DOHH2 (cell line): ENCODE data around the gene EML4.

Experiments
- H3F3A ChIP-seq: fragments of 200-600 bp; sonication (generic), shearing (Covaris generic); 2 replicates; pipeline ENCODE4 v1.6.0; 2016; ENCODE audit warnings: antibody characterized with exemption, mild to moderate bottlenecking; ENCODE audit not compliant: control insufficient read depth, insufficient read depth
- H3K27ac ChIP-seq: fragments of 200-600 bp; sonication (generic); 2 replicates; pipeline ENCODE4 v1.5.1; 2014; ENCODE audit warnings: low read depth, mild to moderate bottlenecking, low read length, moderate library complexity
- H3K27me3 ChIP-seq: fragments of 200-600 bp; sonication (generic); 2 replicates; pipeline ENCODE4 v1.6.1; 2014; ENCODE audit warnings: mild to moderate bottlenecking, low read length, mixed read lengths; ENCODE audit not compliant: control insufficient read depth
- H3K36me3 ChIP-seq: fragments of 200-600 bp; sonication (generic); 2 replicates; pipeline ENCODE4 v1.6.1; 2014; ENCODE audit warnings: mild to moderate bottlenecking, low read length, moderate library complexity, mixed read lengths; ENCODE audit not compliant: control insufficient read depth
- H3K4me1 ChIP-seq: fragments of 200-600 bp; sonication (generic); 2 replicates; pipeline ENCODE4 v1.6.1; 2014; ENCODE audit warnings: mild to moderate bottlenecking, low read length, mixed read lengths; ENCODE audit not compliant: control insufficient read depth
- H3K4me2 ChIP-seq: fragments of 200-600 bp; sonication (generic); 2 replicates; pipeline ENCODE4 v1.6.0; 2014; ENCODE audit warnings: mild to moderate bottlenecking, low read length, moderate library complexity
- H3K4me3 ChIP-seq: fragments of 200-600 bp; sonication (generic); 2 replicates; pipeline ENCODE4 v1.5.1; 2014; ENCODE audit warnings: mild to moderate bottlenecking, low read length, mixed read lengths
- H3K79me2 ChIP-seq: fragments of 200-600 bp; sonication (generic); 2 replicates; pipeline ENCODE4 v1.6.1; 2014; ENCODE audit warnings: mild to moderate bottlenecking, low read length, mixed read lengths; ENCODE audit not compliant: control insufficient read depth
- H3K9me2 ChIP-seq: fragments of 200-600 bp; sonication (generic); replicated peaks from 2 replicates; pipeline ENCODE4 v1.6.1; 2014; ENCODE audit warnings: mild to moderate bottlenecking, low read length, mixed read lengths; ENCODE audit not compliant: control insufficient read depth
- H3K9me3 ChIP-seq: fragments of 200-600 bp; sonication (generic); 2 replicates; pipeline ENCODE4 v1.6.1; 2014; ENCODE audit warnings: antibody characterized with exemption, low read length, mixed read lengths; ENCODE audit not compliant: control insufficient read depth, insufficient read depth
- H4K20me1 ChIP-seq: fragments of 200-600 bp; sonication (generic); 2 replicates; pipeline ENCODE4 v1.6.0; 2014; ENCODE audit warnings: low read depth, mild to moderate bottlenecking, antibody characterized with exemption, low read length, moderate library complexity; ENCODE audit not compliant: control insufficient read depth, insufficient read depth
- CTCF ChIP-seq: fragments of 200-600 bp; sonication (generic); IDR thresholded peaks from one replicate; pipeline ENCODE4 v1.5.1; 2014; ENCODE audit warnings: antibody characterized with exemption, mild to moderate bottlenecking, low read depth, low read length; ENCODE audit not compliant: poor library complexity, severe bottlenecking
- EZH2phosphoT487 ChIP-seq: fragments of 200-600 bp; sonication (generic); IDR thresholded peaks from 2 replicates; pipeline ENCODE4 v1.6.1; 2017; ENCODE audit warnings: borderline replicate concordance, mild to moderate bottlenecking, antibody characterized with exemption, low read length, moderate library complexity, mixed read lengths

The EML4 gene

GRCh38 chr2:42288811-42289210, 119.7 kb downstream of the EML4 start:
- TF ChIP-seq EZH2phosphoT487 (no peak), CTCF (no peak)
- no peaks in the 10 kb centered on the region for H3F3A ChIP-seq
- no peaks in the 10 kb centered on the region for H3K9me2 ChIP-seq
- H3K4me2 ChIP-seq, result no peak overlapping the region
- H3K79me2 ChIP-seq, result no peaks in the 10 kb centered on the region
- H3K9me3 ChIP-seq, result no peaks in the 10 kb centered on the region
- no peaks in the 10 kb centered on the region for H4K20me1 ChIP-seq
- H3K27me3 ChIP-seq, result no peaks in the 10 kb centered on the region
- no peaks in the 10 kb centered on the region for H3K36me3 ChIP-seq
- no peak overlapping the region for H3K4me3 ChIP-seq
- no peak overlapping the region for H3K27ac ChIP-seq
- H3K4me1 ChIP-seq, result no peaks in the 10 kb centered on the region

GRCh38 chr2:42289222-42289621, 120.1 kb downstream of the EML4 start:
- no peaks in the 10 kb centered on the region for H3K79me2 ChIP-seq
- H3K4me1 ChIP-seq, result no peaks in the 10 kb centered on the region
- no peak for TF ChIP-seq CTCF
- no peak for TF ChIP-seq EZH2phosphoT487

GRCh38 chr2:42290005-42290404, 120.9 kb downstream of the EML4 start:
- Histone ChIP-seq H3F3A (no peaks in the 10 kb centered on the region; the same call in 1 of the 2 replicates), H3K9me2 (no peaks in the 10 kb centered on the region), H3K79me2 (no peaks in the 10 kb centered on the region), H3K9me3 (no peaks in the 10 kb centered on the region), H3K36me3 (no peaks in the 10 kb centered on the region), H4K20me1 (no peaks in the 10 kb centered on the region), H3K27me3 (no peaks in the 10 kb centered on the region), H3K4me1 (no peaks in the 10 kb centered on the region), H3K4me3 (no peak overlapping the region), H3K4me2 (no peak overlapping the region), H3K27ac (no peak overlapping the region)
- no peak for TF ChIP-seq CTCF
- no peak for TF ChIP-seq EZH2phosphoT487

More at GRCh38 chr2:42289222-42289621, 120.1 kb downstream of the EML4 start:
- Histone ChIP-seq H3K9me2 (no peaks in the 10 kb centered on the region), H3K9me3 (no peaks in the 10 kb centered on the region), H3F3A (no peaks in the 10 kb centered on the region), H3K4me3 (no peak overlapping the region), H3K36me3 (no peaks in the 10 kb centered on the region), H3K27me3 (no peaks in the 10 kb centered on the region), H3K4me2 (no peak overlapping the region), H4K20me1 (no peaks in the 10 kb centered on the region), H3K27ac (no peak overlapping the region)
